Measurements from ENCODE around the gene UBXN11. TPM values are rescaled to one million over a fixed set of nuclear protein-coding genes. Genes with fewer than 3 reads are reported as not detected.

UBXN11 gene
- polyA plus RNA-seq, 2 of the 4 experiments (the other 2 are of a cell fraction): 7.6 to 10.8 TPM

GRCh38 chr1:26354972-26355371 is 48.5 kb upstream of the UBXN11 start (continued):
- no peak for TF ChIP-seq REST (IDR thresholded peaks at IDR 0.05)
- TF ChIP-seq, protein P1, sequence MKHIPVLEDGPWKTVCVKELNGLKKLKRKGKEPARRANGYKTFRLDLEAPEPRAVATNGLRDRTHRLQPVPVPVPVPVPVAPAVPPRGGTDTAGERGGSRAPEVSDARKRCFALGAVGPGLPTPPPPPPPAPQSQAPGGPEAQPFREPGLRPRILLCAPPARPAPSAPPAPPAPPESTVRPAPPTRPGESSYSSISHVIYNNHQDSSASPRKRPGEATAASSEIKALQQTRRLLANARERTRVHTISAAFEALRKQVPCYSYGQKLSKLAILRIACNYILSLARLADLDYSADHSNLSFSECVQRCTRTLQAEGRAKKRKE (CRISPR knock-in tag; IDR thresholded peaks at IDR 0.05; ENCODE audit: low read depth): no peak
- no peak for TF ChIP-seq ESRRA (IDR thresholded peaks at IDR 0.05; ENCODE audit: borderline replicate concordance, low read length)
- TF ChIP-seq FOXS1 (CRISPR knock-in tag; IDR thresholded peaks at IDR 0.05): no peak
- no peak for TF ChIP-seq RNF2 (IDR thresholded peaks at IDR 0.05; ENCODE audit: borderline replicate concordance, low read depth)
- TF ChIP-seq ZFP36 (IDR thresholded peaks at IDR 0.05; ENCODE audit: borderline replicate concordance, partially characterized antibody): no peak
- TF ChIP-seq HMGXB4 (CRISPR knock-in tag; IDR thresholded peaks at IDR 0.05; ENCODE audit: borderline replicate concordance): no peak
- TF ChIP-seq RFX5 (IDR thresholded peaks at IDR 0.05): no peak

- WGBS (ENCODE audit: missing lambda C conversion rate): 87% methylated on average over 4 of the region's 21 CpGs
- FAIRE-seq (no peak), DNase-seq (ENCODE audit: low read depth in 1 of 2, low spot score in 1 of 2) (no peak), ATAC-seq (no peak)
- Histone ChIP-seq H3K27ac (peak within 1 kb of the TSS; percentile 78 to 95; a peak in 5 of 6 replicates), H3K4me3 (no peak within 1 kb of the TSS), H3K4me1 (peaks cover 74% of the 10 kb centered on the region), H3K4me2 (peak within 1 kb of the TSS; percentile 64), H3K9me3 (no peaks in the 10 kb centered on the region)
- ChIA-PET CTCF (interaction anchor here (0.7 to 2.7 kb wide), 6 partner anchors 10 to 120 kb away, joined by 3 to 24 read pairs (median 4); partner anchors contain the start of gene CEP85), POLR2A (no interaction called here)
- TF ChIP-seq, protein P1 (CRISPR knock-in tag; IDR thresholded peaks at IDR 0.05; ENCODE audit: low read depth): no peak
- TF ChIP-seq ESRRA (IDR thresholded peaks at IDR 0.05; ENCODE audit: borderline replicate concordance, low read length): no peak
- TF ChIP-seq GATA3 (IDR thresholded peaks at IDR 0.05; ENCODE audit: borderline replicate concordance): no peak
These were observed 47.8 kb upstream of the UBXN11 start, which contains the start of gene CRYBG2 for GRCh38 chr1:26353976-26354820. Gene CRYBG2 (minus strand): TSS chr1:26354130. CDS start chr1:26346657, 7,473 bp downstream.

GRCh38 chr1:26353210-26353859 is 46.9 kb upstream of the UBXN11 start:
- DNase-seq (ENCODE audit: low read depth in 1 of 2, low spot score in 1 of 2): no peak
- no peaks in the 10 kb centered on the region for H3K9me3 ChIP-seq
- ATAC-seq: no peak
- ChIA-PET CTCF (interaction anchor here (2.7 kb wide), 1 partner anchor 11 kb away, joined by 24 read pairs; no protein-coding TSS in a partner anchor), POLR2A (no interaction called here)
- WGBS (ENCODE audit: missing lambda C conversion rate): 87% methylated on average over 3 of the region's 4 CpGs
- TF ChIP-seq PBX3 (IDR thresholded peaks at IDR 0.05) (no peak), FOSL2 (IDR thresholded peaks at IDR 0.05) (no peak), FOSL2 (CRISPR knock-in tag; IDR thresholded peaks at IDR 0.05) (no peak), ZFP36 (IDR thresholded peaks at IDR 0.05; ENCODE audit: borderline replicate concordance, partially characterized antibody) (peak; percentile 67), BHLHE40 (IDR thresholded peaks at IDR 0.05; ENCODE audit: low read depth, low read length) (no peak), HMGXB4 (CRISPR knock-in tag; IDR thresholded peaks at IDR 0.05; ENCODE audit: borderline replicate concordance) (no peak), SMC3 (IDR thresholded peaks at IDR 0.05) (no peak)
- H3K4me2 ChIP-seq: peak overlapping the region; percentile 50
- FAIRE-seq: no peak
- H3K4me1 ChIP-seq: peaks cover 70% of the 10 kb centered on the region
- H3K27ac ChIP-seq: peak overlapping the region; percentile 44 to 95; a peak in 5 of 6 replicates
- H3K4me3 ChIP-seq: no peak overlapping the region
